Subcutaneous abdominal adipose tissue (tissue), 5 donors: ENCODE data around the gene PREX1.

Experiments used
- H3K27ac ChIP-seq: one replicate; pipeline ENCODE4 v1.7.0; 2013; ENCODE audit warnings: low read depth, mild to moderate bottlenecking, inconsistent platforms, low read length, moderate library complexity
- H3K27me3 ChIP-seq, 5 donors: one replicate each; pipeline ENCODE4 v1.7.0; 2013; ENCODE audit warnings: low read length in 5 of 5, inconsistent platforms in 1 of 5; ENCODE audit not compliant: control insufficient read depth in 5 of 5, insufficient read depth in 4 of 5
- H3K36me3 ChIP-seq, 5 donors: one replicate each; pipeline ENCODE4 v1.7.0; 2013; ENCODE audit warnings: low read length in 5 of 5; ENCODE audit not compliant: control insufficient read depth in 5 of 5, insufficient read depth in 5 of 5
- H3K4me1 ChIP-seq, 5 donors: one replicate each; pipeline ENCODE4 v1.7.0; 2013; ENCODE audit warnings: low read length in 5 of 5, mild to moderate bottlenecking in 3 of 5, moderate library complexity in 1 of 5; ENCODE audit not compliant: control insufficient read depth in 5 of 5, insufficient read depth in 5 of 5
- H3K4me3 ChIP-seq, 5 donors: one replicate each; pipeline ENCODE4 v1.7.0; 2013; ENCODE audit warnings: low read length in 5 of 5, low read depth in 1 of 5
- H3K9ac ChIP-seq, 5 donors: one replicate each; pipeline ENCODE4 v1.7.0; 2013; ENCODE audit warnings: low read length in 5 of 5, mild to moderate bottlenecking in 4 of 5, moderate library complexity in 3 of 5
- H3K9me3 ChIP-seq, 5 donors: one replicate each; pipeline ENCODE4 v1.7.0; 2013; ENCODE audit warnings: low read length in 5 of 5; ENCODE audit not compliant: control insufficient read depth in 5 of 5
- donor health status: healthy.
- donor health status: healthy.
- donor health status: healthy.
- donor health status: healthy.
- donor health status: healthy.

Gene PREX1

GRCh38 chr20:48734104-48734749 lies 93.6 kb downstream of the PREX1 start:
- Histone ChIP-seq H3K9me3 (no peaks in the 10 kb centered on the region), H3K27ac (no peak overlapping the region), H3K4me3 (no peak overlapping the region), H3K9ac (no peak overlapping the region), H3K27me3 (peaks cover 0 to 24% (median 14%) of the 10 kb centered on the region in 5 donors), H3K36me3 (peaks cover 0 to 13% (median 0%) of the 10 kb centered on the region in 5 donors), H3K4me1 (peaks cover 1 to 39% (median 7%) of the 10 kb centered on the region in 5 donors)

DNA sequence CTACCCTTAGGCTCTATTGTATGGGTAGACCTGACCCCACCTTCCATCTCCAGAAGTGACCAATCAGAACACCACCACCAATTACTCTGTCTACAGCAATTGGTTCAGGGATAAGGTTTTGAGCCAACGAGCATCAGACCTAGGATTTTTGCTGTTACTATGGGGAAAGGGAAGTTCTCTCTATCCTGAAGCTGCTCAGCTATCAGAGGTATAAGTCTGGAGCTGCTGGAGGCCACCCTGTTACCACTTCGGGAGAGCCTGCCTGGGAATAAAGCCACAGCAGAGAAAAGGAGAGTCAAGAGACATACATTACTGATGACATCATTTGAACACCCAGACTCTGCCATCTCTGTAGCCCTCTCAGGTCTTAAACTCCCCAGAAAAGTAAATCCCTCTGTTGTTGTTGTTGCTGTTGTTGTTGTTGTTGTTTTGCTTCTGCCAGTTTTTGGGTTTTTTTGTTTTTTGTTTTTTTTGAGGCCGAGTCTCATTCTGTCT lies 94.5 kb downstream of the PREX1 start:
- no peak overlapping the region for H3K4me3 ChIP-seq
- peaks cover 0 to 30% (median 7%) of the 10 kb centered on the region in 5 donors for H3K4me1 ChIP-seq
- H3K9ac ChIP-seq: no peak overlapping the region
- H3K9me3 ChIP-seq: no peaks in the 10 kb centered on the region
- peaks cover 0 to 16% (median 0%) of the 10 kb centered on the region in 5 donors for H3K36me3 ChIP-seq
- no peak overlapping the region for H3K27ac ChIP-seq
- peaks cover 0 to 20% (median 14%) of the 10 kb centered on the region in 5 donors for H3K27me3 ChIP-seq

DNA sequence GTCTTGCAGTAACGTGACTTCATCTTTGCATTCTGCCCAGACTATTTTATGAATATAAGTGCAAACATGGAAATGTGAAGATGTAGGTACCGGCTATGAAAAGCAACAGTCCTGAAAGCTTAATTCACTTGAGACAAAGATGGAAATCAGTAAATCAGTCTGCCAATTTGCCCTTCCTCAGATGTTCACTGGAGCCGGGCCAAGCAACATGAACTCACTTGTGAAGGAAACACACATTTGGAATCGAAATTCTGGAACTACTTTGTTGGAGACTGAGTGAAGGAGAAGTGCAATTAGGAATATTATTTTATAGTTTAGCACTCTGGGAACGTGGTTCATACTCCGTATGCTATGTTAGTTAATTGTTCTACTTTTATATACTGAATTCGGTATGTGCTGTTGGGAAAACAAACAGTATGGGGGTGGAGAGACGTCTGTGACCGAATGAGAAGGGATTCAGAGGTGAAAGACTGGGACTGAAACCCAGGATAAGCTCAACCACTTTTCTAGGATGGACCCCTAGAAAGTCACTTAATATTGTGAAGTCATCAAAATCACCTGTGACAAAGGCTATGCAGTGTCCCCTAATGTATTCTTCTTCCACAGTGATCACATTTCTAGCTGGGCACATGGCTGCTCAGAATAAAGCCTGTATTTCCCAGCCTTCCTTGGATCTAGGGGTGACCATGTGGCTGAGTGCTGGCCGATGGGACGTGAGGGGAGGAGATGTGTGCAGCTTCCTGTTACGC lies 95.5 kb downstream of the PREX1 start:
- Histone ChIP-seq H3K27ac (no peak overlapping the region), H3K27me3 (peaks cover 0 to 19% (median 14%) of the 10 kb centered on the region in 5 donors), H3K4me1 (peaks cover 0 to 22% (median 1%) of the 10 kb centered on the region in 5 donors), H3K4me3 (no peak overlapping the region), H3K9ac (no peak overlapping the region), H3K36me3 (peaks cover 0 to 19% (median 0%) of the 10 kb centered on the region in 5 donors), H3K9me3 (no peaks in the 10 kb centered on the region)

DNA sequence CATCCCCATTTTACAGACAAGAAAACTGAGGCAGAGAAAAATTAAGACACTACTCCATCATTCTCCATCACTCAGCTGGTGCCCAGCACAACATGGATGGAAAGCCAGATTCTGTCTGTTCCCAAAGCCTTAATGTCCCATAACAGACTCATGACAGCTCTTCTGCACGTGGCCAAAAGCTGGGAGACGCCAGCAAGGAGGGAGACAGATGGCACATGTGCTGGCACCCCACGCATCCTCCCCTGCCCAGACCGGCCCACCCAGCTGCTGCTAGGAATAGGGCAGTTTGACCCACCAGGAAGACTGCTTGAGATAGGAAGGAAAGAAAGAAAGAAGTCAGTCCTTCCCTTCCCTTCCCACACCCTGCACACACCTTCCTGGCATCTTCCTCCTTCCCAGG lies 96.3 kb downstream of the PREX1 start:
- Histone ChIP-seq H3K9me3 (no peaks in the 10 kb centered on the region), H3K9ac (no peak overlapping the region), H3K4me1 (peaks cover 0 to 22% (median 1%) of the 10 kb centered on the region in 5 donors), H3K36me3 (peaks cover 0 to 18% (median 0%) of the 10 kb centered on the region in 5 donors), H3K4me3 (no peak overlapping the region), H3K27me3 (peaks cover 0 to 19% (median 14%) of the 10 kb centered on the region in 5 donors), H3K27ac (no peak overlapping the region)

- no peak overlapping the region for H3K27ac ChIP-seq
- peaks cover 0 to 19% (median 14%) of the 10 kb centered on the region in 5 donors for H3K27me3 ChIP-seq
- H3K4me1 ChIP-seq: peaks cover 0 to 22% (median 1%) of the 10 kb centered on the region in 5 donors
- H3K9me3 ChIP-seq: no peaks in the 10 kb centered on the region
- H3K4me3 ChIP-seq: no peak overlapping the region
- peaks cover 0 to 17% (median 0%) of the 10 kb centered on the region in 5 donors for H3K36me3 ChIP-seq
- H3K9ac ChIP-seq: no peak overlapping the region
Measured at GRCh38 chr20:48730977-48731376, 96.8 kb downstream of the PREX1 start.

GRCh38 chr20:48729538-48729937 lies 98.3 kb downstream of the PREX1 start:
- peaks cover 0 to 9% (median 0%) of the 10 kb centered on the region in 5 donors for H3K4me1 ChIP-seq
- H3K27me3 ChIP-seq: peaks cover 0 to 16% (median 2%) of the 10 kb centered on the region in 5 donors
- no peak overlapping the region for H3K27ac ChIP-seq
- no peak overlapping the region for H3K4me3 ChIP-seq
- H3K9ac ChIP-seq: no peak overlapping the region
- H3K36me3 ChIP-seq: peaks cover 0 to 22% (median 0%) of the 10 kb centered on the region in 5 donors
- peaks cover 0 to 3% (median 0%) of the 10 kb centered on the region in 5 donors for H3K9me3 ChIP-seq

- Histone ChIP-seq H3K4me3 (no peak overlapping the region), H3K9ac (no peak overlapping the region), H3K27me3 (peaks cover 0 to 14% (median 0%) of the 10 kb centered on the region in 5 donors), H3K4me1 (peaks cover 0 to 21% (median 8%) of the 10 kb centered on the region in 5 donors), H3K36me3 (peaks cover 0 to 22% (median 0%) of the 10 kb centered on the region in 5 donors), H3K9me3 (peaks cover 0 to 3% (median 0%) of the 10 kb centered on the region in 5 donors), H3K27ac (no peak overlapping the region)
Measured at GRCh38 chr20:48728042-48728825, 99.6 kb downstream of the PREX1 start.

DNA sequence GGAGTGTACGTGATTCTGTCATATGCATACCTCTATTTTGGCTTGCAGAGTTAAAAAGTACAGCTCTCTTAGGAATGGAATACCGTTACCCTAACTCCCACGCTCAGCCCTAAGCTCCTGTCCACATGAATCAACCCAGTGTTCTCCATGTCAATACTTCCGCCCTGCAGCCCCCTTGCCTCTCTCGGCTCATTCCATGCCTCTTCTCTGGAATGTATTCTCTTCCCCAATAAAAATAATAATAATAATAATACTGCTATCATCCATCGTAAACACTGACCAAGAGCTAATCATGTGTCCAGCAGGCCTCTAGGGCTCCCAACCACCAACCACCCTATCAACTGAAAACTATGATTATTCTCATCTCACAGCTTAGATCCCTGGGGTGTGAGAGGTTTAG lies 100.6 kb downstream of the PREX1 start:
- peaks cover 0 to 13% (median 0%) of the 10 kb centered on the region in 5 donors for H3K27me3 ChIP-seq
- H3K9me3 ChIP-seq: peaks cover 0 to 3% (median 0%) of the 10 kb centered on the region in 5 donors
- no peak overlapping the region for H3K4me3 ChIP-seq
- no peak overlapping the region for H3K9ac ChIP-seq
- H3K36me3 ChIP-seq: peaks cover 0 to 22% (median 0%) of the 10 kb centered on the region in 5 donors
- no peak overlapping the region for H3K27ac ChIP-seq
- H3K4me1 ChIP-seq: peaks cover 0 to 26% (median 8%) of the 10 kb centered on the region in 5 donors

- Histone ChIP-seq H3K9me3 (peaks cover 0 to 3% (median 0%) of the 10 kb centered on the region in 5 donors), H3K36me3 (peaks cover 0 to 22% (median 0%) of the 10 kb centered on the region in 5 donors), H3K27ac (no peak overlapping the region), H3K9ac (no peak overlapping the region), H3K27me3 (peaks cover 0 to 12% (median 0%) of the 10 kb centered on the region in 5 donors), H3K4me1 (peaks cover 0 to 34% (median 8%) of the 10 kb centered on the region in 5 donors), H3K4me3 (no peak overlapping the region)
Measured at GRCh38 chr20:48725555-48725991, 102.2 kb downstream of the PREX1 start.
